ENCODE results near the gene HNF4A.
A peak's percentile ranks its signal among the peaks of the same experiment; 100 is the strongest.
"Not testable (repeated sequence)": the region's sequence is repeated elsewhere in the genome, so short reads cannot be mapped to it uniquely, and the experiment has no call there.

The HNF4A gene

GRCh38 chr20:44355498-44356352 lies at the start of gene HNF4A:
HNF4A (plus strand) TSS chr20:44355699; CDS start chr20:44355805, 106 bp downstream.
- no peak for DNase-seq

GRCh38 chr20:44306927-44307326 lies 48.6 kb upstream of the HNF4A start:
- no peak for DNase-seq

- peak; percentile 52 for DNase-seq
Observed at GRCh38 chr20:44309763-44310663, 45.5 kb upstream of the HNF4A start.

- peak; percentile 99 for DNase-seq
Observed at GRCh38 chr20:44310664-44311639, 44.5 kb upstream of the HNF4A start, which contains the start of gene FITM2. FITM2 (minus strand) TSS chr20:44311202; CDS start chr20:44311148, 54 bp downstream.

GRCh38 chr20:44314870-44315269 lies 40.6 kb upstream of the HNF4A start:
- no peak for DNase-seq

- no peak for DNase-seq
Observed at GRCh38 chr20:44319839-44320422, 35.6 kb upstream of the HNF4A start.

GRCh38 chr20:44324343-44324742 lies 31.2 kb upstream of the HNF4A start:
- no peak for DNase-seq

GRCh38 chr20:44326391-44327159 lies 28.9 kb upstream of the HNF4A start:
- no peak for DNase-seq

GRCh38 chr20:44327748-44328147 lies 27.8 kb upstream of the HNF4A start:
- not testable (repeated sequence) for DNase-seq

- no peak for DNase-seq
Observed at GRCh38 chr20:44328428-44328827, 27.1 kb upstream of the HNF4A start.

GRCh38 chr20:44331201-44331600 lies 24.3 kb upstream of the HNF4A start:
- no peak for DNase-seq

- no peak for DNase-seq
Observed at GRCh38 chr20:44334306-44334705, 21.2 kb upstream of the HNF4A start.

- DNase-seq = no peak
Observed at GRCh38 chr20:44334709-44335108, 20.8 kb upstream of the HNF4A start.

- DNase-seq = no peak
Observed at GRCh38 chr20:44335675-44336074, 19.8 kb upstream of the HNF4A start.

GRCh38 chr20:44336086-44336485 lies 19.4 kb upstream of the HNF4A start:
- no peak for DNase-seq

- no peak for DNase-seq
Observed at GRCh38 chr20:44336725-44337380, 18.6 kb upstream of the HNF4A start, which contains the start of gene R3HDML. R3HDML (plus strand) TSS chr20:44337043; CDS start chr20:44337158, 115 bp downstream.

- no peak for DNase-seq
Observed at GRCh38 chr20:44342248-44342647, 13.3 kb upstream of the HNF4A start.

GRCh38 chr20:44343162-44343675 lies 12.3 kb upstream of the HNF4A start:
- DNase-seq = no peak

GRCh38 chr20:44344723-44345122 lies 10.8 kb upstream of the HNF4A start:
- no peak for DNase-seq

- no peak for DNase-seq
Observed at GRCh38 chr20:44345147-44345546, 10.4 kb upstream of the HNF4A start.

All from T1000 (cell line).